ENCODE data around the gene FBXL14. TPM values are rescaled to one million over a fixed set of nuclear protein-coding genes. Genes with fewer than 3 reads are reported as not detected.

FBXL14 gene
- polyA plus RNA-seq, 3 donors: 6.2 to 9.8 (median 7.2) TPM

DNA sequence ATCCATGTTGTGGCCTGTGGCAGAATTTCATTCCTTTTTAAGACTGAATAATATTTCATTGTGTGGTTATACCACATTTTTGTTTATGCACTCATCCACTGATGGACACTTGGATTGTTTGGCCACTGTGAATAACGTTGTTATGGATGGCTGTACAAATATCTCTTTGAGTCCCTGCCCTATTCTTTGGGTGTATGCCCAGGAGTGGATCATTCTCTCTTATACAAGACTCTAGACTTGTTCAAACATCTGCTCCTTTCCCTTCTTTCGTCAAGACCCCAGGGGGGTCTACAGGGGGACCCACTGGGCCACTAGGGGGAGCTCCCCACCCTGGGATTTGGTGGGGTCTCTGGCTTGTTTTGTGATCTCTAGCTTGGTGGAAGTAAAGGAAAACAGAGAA, 77.4 kb downstream of the FBXL14 start:
- no peak for DNase-seq

More for the DNA sequence above, 77.4 kb downstream of the FBXL14 start:
- no CpG with 5 or more reads among the region's 2 CpGs for WGBS (ENCODE audit: insufficient coverage)
- Mint-ChIP-seq H3K4me1 (no peaks in the 10 kb centered on the region), H3K27ac (no peak overlapping the region), H3K9me3 (peaks cover 0 to 13% (median 10%) of the 10 kb centered on the region in 7 donors), H3K4me3 (peak overlapping the region in 1 of 2 donors; percentile 30), H3K27me3 (ENCODE audit: low read depth in 3 of 3) (peaks cover 26 to 54% (median 35%) of the 10 kb centered on the region in 3 donors), H3K36me3 (no peaks in the 10 kb centered on the region)
- Histone ChIP-seq H2AFZ (ENCODE audit: insufficient read depth, low read depth, low read length, poor library complexity, severe bottlenecking) (no peak overlapping the region), H3K4me3 (replicated peaks in 1 of 3; ENCODE audit: low read depth in 2 of 3, low read length in 3 of 3) (no peak overlapping the region), H3K36me3 (replicated peaks in 1 of 2; ENCODE audit: control insufficient read depth in 1 of 2, insufficient read depth in 2 of 2, low read length in 2 of 2) (no peaks in the 10 kb centered on the region), H4K20me1 (ENCODE audit: insufficient read depth, low read length) (no peaks in the 10 kb centered on the region), H3K79me2 (ENCODE audit: insufficient read depth, low read length) (no peaks in the 10 kb centered on the region), H3K27me3 (ENCODE audit: control insufficient read depth in 2 of 2, insufficient read depth in 2 of 2, low read length in 2 of 2) (peaks cover 6 to 10% of the 10 kb centered on the region in 2 donors), H3K9me3 (replicated peaks in 1 of 2; ENCODE audit: control insufficient read depth in 1 of 2, insufficient read depth in 1 of 2, low read length in 2 of 2) (peaks cover 4 to 9% of the 10 kb centered on the region in 2 donors), H3K27ac (ENCODE audit: low read depth in 1 of 2, low read length in 2 of 2) (no peak overlapping the region), H3K4me1 (ENCODE audit: control insufficient read depth in 1 of 2, insufficient read depth in 2 of 2, low read length in 2 of 2) (no peaks in the 10 kb centered on the region), H3K9ac (ENCODE audit: insufficient read depth, low read length, poor library complexity, severe bottlenecking) (no peak overlapping the region), H3K4me2 (replicated peaks; ENCODE audit: extremely low read depth, low read length, poor library complexity, severe bottlenecking) (no peak overlapping the region)
- intact Hi-C loops (cut with micrococcal nuclease): no loop called here
- TF ChIP-seq, protein P1, sequence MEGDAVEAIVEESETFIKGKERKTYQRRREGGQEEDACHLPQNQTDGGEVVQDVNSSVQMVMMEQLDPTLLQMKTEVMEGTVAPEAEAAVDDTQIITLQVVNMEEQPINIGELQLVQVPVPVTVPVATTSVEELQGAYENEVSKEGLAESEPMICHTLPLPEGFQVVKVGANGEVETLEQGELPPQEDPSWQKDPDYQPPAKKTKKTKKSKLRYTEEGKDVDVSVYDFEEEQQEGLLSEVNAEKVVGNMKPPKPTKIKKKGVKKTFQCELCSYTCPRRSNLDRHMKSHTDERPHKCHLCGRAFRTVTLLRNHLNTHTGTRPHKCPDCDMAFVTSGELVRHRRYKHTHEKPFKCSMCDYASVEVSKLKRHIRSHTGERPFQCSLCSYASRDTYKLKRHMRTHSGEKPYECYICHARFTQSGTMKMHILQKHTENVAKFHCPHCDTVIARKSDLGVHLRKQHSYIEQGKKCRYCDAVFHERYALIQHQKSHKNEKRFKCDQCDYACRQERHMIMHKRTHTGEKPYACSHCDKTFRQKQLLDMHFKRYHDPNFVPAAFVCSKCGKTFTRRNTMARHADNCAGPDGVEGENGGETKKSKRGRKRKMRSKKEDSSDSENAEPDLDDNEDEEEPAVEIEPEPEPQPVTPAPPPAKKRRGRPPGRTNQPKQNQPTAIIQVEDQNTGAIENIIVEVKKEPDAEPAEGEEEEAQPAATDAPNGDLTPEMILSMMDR (IDR thresholded peaks at IDR 0.05): no peak

Other genes starting within 250 kb of the FBXL14 start
- gene WNT5B, start 34.6 kb upstream of the FBXL14 start, polyA plus RNA-seq: 1 to 10 TPM; 2.7 to 4.1 (median 3.1) TPM
- gene ADIPOR2, start 96.5 kb upstream of the FBXL14 start, polyA plus RNA-seq: 10 to 100 TPM in 1 of 3 donors, 1 to 10 TPM in 2; 3.9 to 14.6 (median 6.2) TPM
- gene LRTM2, start 226.0 kb upstream of the FBXL14 start, polyA plus RNA-seq: not detected

All from CD14-positive monocyte (primary cell).